ENCODE measurements around the gene PCDHA4. TPM values are rescaled to one million over a fixed set of nuclear protein-coding genes. Genes with fewer than 3 reads are reported as not detected.
A peak's percentile ranks its signal among the peaks of the same experiment; 100 is the strongest.
"Not testable (repeated sequence)": the region's sequence is repeated elsewhere in the genome, so short reads cannot be mapped to it uniquely, and the experiment has no call there.

PCDHA4 gene
- total and polyA plus RNA-seq, 7 donors, result 0.38 to 1.2 (median 1.1) TPM; not detected in 2

DNA sequence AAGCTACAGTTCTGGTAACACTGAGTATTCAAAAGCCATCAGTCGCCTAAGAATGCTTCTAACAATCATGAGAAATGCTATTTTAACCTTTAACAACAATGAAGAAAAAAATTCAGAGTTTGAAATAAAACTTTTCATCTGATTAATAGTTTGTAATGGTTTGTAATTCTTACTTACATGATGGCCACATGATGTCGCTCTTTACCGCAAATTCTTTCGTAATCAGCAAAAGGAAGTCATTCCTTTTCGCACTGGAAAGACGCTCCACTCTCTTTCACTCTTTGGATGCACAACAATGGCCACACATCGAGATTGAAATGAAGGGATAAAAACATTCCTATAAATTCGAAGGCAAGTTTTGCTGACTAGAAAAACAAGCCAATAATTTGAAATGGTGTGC is 27.1 kb downstream of the PCDHA4 start, which contains the start of gene PCDHA7:
PCDHA7 (plus strand) TSS at position 277 of the 400 bp plus-strand sequence; CDS start at position 392, 115 bp downstream.
- TF ChIP-seq, protein P1, sequence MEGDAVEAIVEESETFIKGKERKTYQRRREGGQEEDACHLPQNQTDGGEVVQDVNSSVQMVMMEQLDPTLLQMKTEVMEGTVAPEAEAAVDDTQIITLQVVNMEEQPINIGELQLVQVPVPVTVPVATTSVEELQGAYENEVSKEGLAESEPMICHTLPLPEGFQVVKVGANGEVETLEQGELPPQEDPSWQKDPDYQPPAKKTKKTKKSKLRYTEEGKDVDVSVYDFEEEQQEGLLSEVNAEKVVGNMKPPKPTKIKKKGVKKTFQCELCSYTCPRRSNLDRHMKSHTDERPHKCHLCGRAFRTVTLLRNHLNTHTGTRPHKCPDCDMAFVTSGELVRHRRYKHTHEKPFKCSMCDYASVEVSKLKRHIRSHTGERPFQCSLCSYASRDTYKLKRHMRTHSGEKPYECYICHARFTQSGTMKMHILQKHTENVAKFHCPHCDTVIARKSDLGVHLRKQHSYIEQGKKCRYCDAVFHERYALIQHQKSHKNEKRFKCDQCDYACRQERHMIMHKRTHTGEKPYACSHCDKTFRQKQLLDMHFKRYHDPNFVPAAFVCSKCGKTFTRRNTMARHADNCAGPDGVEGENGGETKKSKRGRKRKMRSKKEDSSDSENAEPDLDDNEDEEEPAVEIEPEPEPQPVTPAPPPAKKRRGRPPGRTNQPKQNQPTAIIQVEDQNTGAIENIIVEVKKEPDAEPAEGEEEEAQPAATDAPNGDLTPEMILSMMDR (IDR thresholded peaks at IDR 0.05), result no peak
- TF ChIP-seq EP300 (IDR thresholded peaks at IDR 0.05), result no peak
- TF ChIP-seq POLR2AphosphoS5 (IDR thresholded peaks at IDR 0.05), result no peak
- no peak for TF ChIP-seq POLR2A (IDR thresholded peaks at IDR 0.05)
- no peaks in the 10 kb centered on the region for H3K4me1 ChIP-seq
- H3K27me3 ChIP-seq, result peaks cover 0 to 71% (median 9%) of the 10 kb centered on the region in 3 donors
- intact Hi-C loops (cut with DNase I), result no loop called here
- WGBS, 2 donors, result 16 to 22% methylated on average over 8 of the region's 8 CpGs
- peaks cover 0 to 32% (median 18%) of the 10 kb centered on the region in 4 donors for H3K9me3 ChIP-seq
- H3K27ac ChIP-seq, result no peak within 1 kb of the TSS
- no peak for DNase-seq
- no peaks in the 10 kb centered on the region for H3K36me3 ChIP-seq
- H3K4me3 ChIP-seq, result peak within 1 kb of the TSS in 3 of 4 donors; percentile 3 to 23 (median 16)

DNA sequence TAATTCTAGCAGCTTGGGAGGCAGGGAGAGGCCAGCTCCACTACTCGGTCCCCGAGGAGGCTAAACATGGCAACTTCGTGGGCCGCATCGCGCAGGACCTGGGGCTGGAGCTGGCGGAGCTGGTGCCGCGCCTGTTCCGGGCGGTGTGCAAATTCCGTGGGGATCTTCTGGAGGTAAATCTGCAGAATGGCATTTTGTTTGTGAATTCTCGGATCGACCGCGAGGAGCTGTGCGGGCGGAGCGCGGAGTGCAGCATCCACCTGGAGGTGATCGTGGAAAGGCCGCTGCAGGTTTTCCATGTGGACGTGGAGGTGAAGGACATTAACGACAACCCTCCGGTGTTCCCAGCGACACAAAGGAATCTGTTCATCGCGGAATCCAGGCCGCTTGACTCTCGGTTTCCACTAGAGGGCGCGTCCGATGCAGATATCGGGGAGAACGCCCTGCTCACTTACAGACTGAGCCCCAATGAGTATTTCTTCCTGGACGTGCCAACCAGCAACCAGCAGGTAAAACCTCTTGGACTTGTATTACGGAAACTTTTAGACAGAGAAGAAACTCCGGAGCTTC is 27.7 kb downstream of the PCDHA4 start:
- intact Hi-C loops (cut with DNase I), result not testable (repeated sequence)
- WGBS, 2 donors, result 33 to 59% methylated on average over 28 of the region's 38 CpGs
- H3K4me3 ChIP-seq, result peak overlapping the region in 3 of 4 donors; percentile 3 to 23 (median 16)

DNA sequence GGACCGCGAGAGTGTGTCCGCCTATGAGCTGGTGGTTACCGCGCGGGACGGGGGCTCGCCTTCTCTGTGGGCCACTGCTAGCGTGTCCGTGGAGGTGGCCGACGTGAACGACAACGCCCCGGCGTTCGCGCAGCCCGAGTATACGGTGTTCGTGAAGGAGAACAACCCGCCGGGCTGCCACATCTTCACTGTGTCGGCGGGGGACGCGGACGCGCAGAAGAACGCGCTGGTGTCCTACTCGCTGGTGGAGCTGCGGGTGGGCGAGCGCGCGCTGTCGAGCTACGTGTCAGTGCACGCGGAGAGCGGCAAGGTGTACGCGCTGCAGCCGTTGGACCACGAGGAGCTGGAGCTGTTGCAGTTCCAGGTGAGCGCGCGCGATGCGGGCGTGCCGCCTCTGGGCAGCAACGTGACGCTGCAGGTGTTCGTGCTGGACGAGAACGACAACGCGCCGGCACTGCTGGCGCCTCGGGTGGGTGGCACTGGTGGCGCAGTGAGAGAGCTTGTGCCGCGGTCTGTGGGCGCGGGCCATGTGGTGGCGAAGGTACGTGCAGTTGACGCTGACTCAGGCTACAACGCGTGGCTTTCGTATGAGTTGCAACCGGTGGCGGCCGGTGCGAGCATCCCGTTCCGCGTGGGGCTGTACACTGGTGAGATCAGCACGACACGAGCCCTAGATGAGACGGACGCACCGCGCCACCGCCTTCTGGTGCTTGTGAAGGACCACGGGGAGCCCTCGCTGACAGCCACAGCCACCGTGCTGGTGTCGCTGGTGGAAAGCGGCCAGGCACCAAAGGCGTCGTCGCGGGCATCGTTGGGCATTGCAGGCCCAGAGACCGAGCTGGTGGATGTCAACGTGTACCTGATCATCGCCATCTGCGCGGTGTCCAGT is 29.0 kb downstream of the PCDHA4 start:
- no peaks in the 10 kb centered on the region for H3K36me3 ChIP-seq
- WGBS, 2 donors, result 55 to 78% methylated on average over 103 of the region's 103 CpGs
- TF ChIP-seq POLR2A (IDR thresholded peaks at IDR 0.05), result no peak
- TF ChIP-seq, protein P1 (IDR thresholded peaks at IDR 0.05), result no peak
- no peak for TF ChIP-seq POLR2AphosphoS5 (IDR thresholded peaks at IDR 0.05)
- TF ChIP-seq EP300 (IDR thresholded peaks at IDR 0.05), result no peak
- no peak overlapping the region for H3K4me3 ChIP-seq
- DNase-seq, result no peak
- intact Hi-C loops (cut with DNase I), result no loop called here
- no peak overlapping the region for H3K27ac ChIP-seq
- peaks cover 0 to 24% (median 13%) of the 10 kb centered on the region in 4 donors for H3K9me3 ChIP-seq
- peaks cover 0 to 77% (median 9%) of the 10 kb centered on the region in 3 donors for H3K27me3 ChIP-seq
- H3K4me1 ChIP-seq, result no peaks in the 10 kb centered on the region

More for the DNA sequence above, 27.7 kb downstream of the PCDHA4 start:
- Histone ChIP-seq H3K9me3 (peaks cover 0 to 29% (median 16%) of the 10 kb centered on the region in 4 donors), H3K27me3 (peaks cover 0 to 74% (median 9%) of the 10 kb centered on the region in 3 donors)
- H3K4me1 ChIP-seq, H3K27ac ChIP-seq, DNase-seq, H3K36me3 ChIP-seq: not testable (repeated sequence)

DNA sequence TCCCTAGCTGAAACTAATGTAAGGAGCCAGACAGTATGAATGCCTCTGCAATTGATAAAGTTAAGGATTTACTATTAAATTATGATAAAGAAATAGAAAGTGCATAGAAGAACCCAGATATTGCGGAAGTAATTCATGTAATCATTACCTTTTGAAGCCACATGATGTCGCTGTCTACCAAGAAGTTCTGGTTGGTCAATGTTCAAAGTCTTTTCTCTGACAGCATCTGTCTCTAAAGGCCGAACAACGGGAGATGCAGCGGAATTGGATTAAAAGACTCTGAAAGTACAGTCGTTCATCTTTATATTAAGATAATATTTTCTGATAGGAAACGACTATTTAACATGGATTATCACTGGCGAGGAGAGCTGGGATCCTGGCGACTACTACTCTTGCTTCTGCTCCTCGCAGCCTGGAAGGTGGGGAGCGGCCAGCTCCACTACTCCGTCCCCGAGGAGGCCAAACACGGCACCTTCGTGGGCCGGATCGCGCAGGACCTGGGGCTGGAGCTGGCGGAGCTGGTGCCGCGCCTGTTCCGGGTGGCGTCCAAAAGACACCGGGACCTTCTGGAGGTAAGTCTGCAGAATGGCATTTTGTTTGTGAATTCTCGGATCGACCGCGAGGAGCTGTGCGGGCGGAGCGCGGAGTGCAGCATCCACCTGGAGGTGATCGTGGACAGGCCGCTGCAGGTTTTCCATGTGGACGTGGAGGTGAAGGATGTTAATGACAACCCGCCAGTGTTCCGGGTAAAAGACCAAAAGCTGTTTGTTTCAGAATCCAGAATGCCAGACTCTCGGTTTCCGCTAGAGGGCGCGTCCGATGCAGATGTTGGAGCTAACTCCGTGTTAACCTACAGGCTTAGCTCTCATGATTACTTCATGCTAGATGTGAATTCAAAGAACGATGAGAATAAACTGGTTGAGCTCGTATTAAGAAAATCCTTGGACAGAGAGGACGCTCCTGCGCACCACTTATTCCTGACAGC is 34.4 kb downstream of the PCDHA4 start, which contains the start of gene PCDHA8:
PCDHA8 (plus strand) TSS at position 210 of the 985 bp plus-strand sequence; CDS start at position 345, 135 bp downstream.
- H3K27ac ChIP-seq, result no peak within 1 kb of the TSS
- intact Hi-C loops (cut with DNase I), result no loop called here
- peaks cover 0 to 59% (median 3%) of the 10 kb centered on the region in 3 donors for H3K27me3 ChIP-seq
- peaks cover 5 to 27% (median 12%) of the 10 kb centered on the region in 4 donors for H3K9me3 ChIP-seq
- no peak within 1 kb of the TSS for H3K4me3 ChIP-seq
- no peaks in the 10 kb centered on the region for H3K4me1 ChIP-seq
- DNase-seq, result no peak
- TF ChIP-seq POLR2A (IDR thresholded peaks at IDR 0.05) (no peak), EP300 (IDR thresholded peaks at IDR 0.05) (no peak), POLR2AphosphoS5 (IDR thresholded peaks at IDR 0.05) (no peak)
- TF ChIP-seq, protein P1 (IDR thresholded peaks at IDR 0.05), result no peak
- WGBS, 2 donors, result 29 to 57% methylated on average over 47 of the region's 47 CpGs
- H3K36me3 ChIP-seq, result no peaks in the 10 kb centered on the region
